Lower lobe of right lung (tissue), 2 donors: ENCODE data around the gene LYSET. TPM values are rescaled to one million over a fixed set of nuclear protein-coding genes. Genes with fewer than 3 reads are reported as not detected.
"Not testable (repeated sequence)": the region's sequence is repeated elsewhere in the genome, so short reads cannot be mapped to it uniquely, and the experiment has no call there.

ENCODE experiments used
- ATAC-seq, 2 donors: fragments of 200-7000 bp; cut with Tn5 transposase; one replicate each; pipeline ENCODE4 v1.9.1; 2020 to 2022; ENCODE audit warnings: mild to moderate bottlenecking in 2 of 2, moderate library complexity in 2 of 2
- DNase-seq: peaks from one replicate; pipeline ENCODE4 v3.0.0-alpha.2; 2020
- H3K27ac ChIP-seq: fragments of 200-600 bp; one replicate; pipeline ENCODE4 v1.8.0; 2022
- H3K27me3 ChIP-seq: fragments of 200-600 bp; one replicate; pipeline ENCODE4 v1.8.0; 2022; ENCODE audit warnings: low read depth
- H3K36me3 ChIP-seq: fragments of 200-600 bp; one replicate; pipeline ENCODE4 v1.8.0; 2022; ENCODE audit warnings: mild to moderate bottlenecking
- H3K4me1 ChIP-seq: fragments of 200-600 bp; one replicate; pipeline ENCODE4 v1.8.0; 2022
- H3K4me3 ChIP-seq: fragments of 200-600 bp; one replicate; pipeline ENCODE4 v1.8.0; 2022; ENCODE audit warnings: mild to moderate bottlenecking
- H3K9me3 ChIP-seq: fragments of 200-600 bp; one replicate; pipeline ENCODE4 v1.8.0; 2022
- CTCF ChIP-seq: fragments of 200-600 bp; IDR thresholded peaks from one replicate; pipeline ENCODE4 v1.8.0; 2022; ENCODE audit warnings: antibody characterized with exemption, mild to moderate bottlenecking
- intact Hi-C: fragments of 100-400 bp; cut with DNase I; formaldehyde crosslinking; loops from one replicate; pipeline ENCODE4 v1.11.0; 2022
- total RNA-seq: library from RNA; stranded (reverse); fragmentation: NEBNext Ultra II Directional; extraction: Animal tissue kit (Norgen Biotek cat#: 25700); gene quantifications from one replicate; pipeline ENCODE4 v1.2.1, GENCODE V29; 2021
- donor health status: DM: no; HTN: yes; CAD: no; lungs with severe emphysema.

The LYSET gene
- total RNA-seq, 1 donor from 2014 or later = 43.9 TPM

GRCh38 chr14:93163564-93163963 lies 21.6 kb upstream of the LYSET start:
- Histone ChIP-seq H3K9me3 (no peaks in the 10 kb centered on the region), H3K4me3 (no peak overlapping the region), H3K27me3 (no peaks in the 10 kb centered on the region), H3K4me1 (no peaks in the 10 kb centered on the region), H3K27ac (no peak overlapping the region), H3K36me3 (no peaks in the 10 kb centered on the region)
- TF ChIP-seq CTCF = no peak
- ATAC-seq = no peak
- intact Hi-C loops = no loop called here
- no peak for DNase-seq

- H3K27me3 ChIP-seq, DNase-seq, intact Hi-C loops, H3K4me3 ChIP-seq, H3K36me3 ChIP-seq, H3K27ac ChIP-seq, H3K9me3 ChIP-seq, ATAC-seq, H3K4me1 ChIP-seq: not testable (repeated sequence)
Measured at GRCh38 chr14:93165271-93166265, 19.5 kb upstream of the LYSET start.

- intact Hi-C loops, H3K27me3 ChIP-seq, H3K27ac ChIP-seq, H3K36me3 ChIP-seq, H3K9me3 ChIP-seq, H3K4me3 ChIP-seq, DNase-seq, H3K4me1 ChIP-seq, ATAC-seq: not testable (repeated sequence)
Measured at GRCh38 chr14:93168610-93169009, 16.5 kb upstream of the LYSET start.

GRCh38 chr14:93169619-93170018 lies 15.5 kb upstream of the LYSET start:
- DNase-seq, ATAC-seq, H3K4me1 ChIP-seq, H3K27me3 ChIP-seq, H3K27ac ChIP-seq, H3K4me3 ChIP-seq, H3K9me3 ChIP-seq, H3K36me3 ChIP-seq, intact Hi-C loops: not testable (repeated sequence)

GRCh38 chr14:93170141-93170540 lies 15.0 kb upstream of the LYSET start:
- H3K9me3 ChIP-seq, H3K27ac ChIP-seq, H3K4me3 ChIP-seq, ATAC-seq, H3K4me1 ChIP-seq, H3K36me3 ChIP-seq, H3K27me3 ChIP-seq, intact Hi-C loops, DNase-seq: not testable (repeated sequence)

- Histone ChIP-seq H3K36me3 (no peaks in the 10 kb centered on the region), H3K4me1 (no peaks in the 10 kb centered on the region), H3K4me3 (no peak overlapping the region), H3K27me3 (no peaks in the 10 kb centered on the region), H3K9me3 (no peaks in the 10 kb centered on the region), H3K27ac (no peak overlapping the region)
- intact Hi-C loops = no loop called here
- no peak for ATAC-seq
- no peak for DNase-seq
- TF ChIP-seq CTCF = no peak
Measured at GRCh38 chr14:93171376-93171775, 13.7 kb upstream of the LYSET start.

- no peaks in the 10 kb centered on the region for H3K9me3 ChIP-seq
- DNase-seq = no peak
- no peaks in the 10 kb centered on the region for H3K27me3 ChIP-seq
- intact Hi-C loops = no loop called here
- no peaks in the 10 kb centered on the region for H3K36me3 ChIP-seq
- ATAC-seq = no peak
- H3K4me3 ChIP-seq = no peak overlapping the region
- no peak overlapping the region for H3K27ac ChIP-seq
- no peak for TF ChIP-seq CTCF
- no peaks in the 10 kb centered on the region for H3K4me1 ChIP-seq
Measured at GRCh38 chr14:93173943-93174395, 11.1 kb upstream of the LYSET start.

- H3K27ac ChIP-seq, H3K27me3 ChIP-seq, H3K36me3 ChIP-seq, H3K4me1 ChIP-seq, H3K9me3 ChIP-seq, ATAC-seq, H3K4me3 ChIP-seq, intact Hi-C loops, DNase-seq: not testable (repeated sequence)
Measured at GRCh38 chr14:93174731-93175130, 10.4 kb upstream of the LYSET start.
